CD14-positive monocyte (primary cell): ENCODE data around the gene HAPLN2. TPM values are rescaled to one million over a fixed set of nuclear protein-coding genes. Genes with fewer than 3 reads are reported as not detected.
A peak's percentile ranks its signal among the peaks of the same experiment; 100 is the strongest.

ENCODE experiments used
- DNase-seq, 3 donors: peaks; one replicate each; pipeline ENCODE4 v3.0.0-alpha.2; 2011 to 2022
- H2AFZ ChIP-seq: 2 replicates; pipeline ENCODE4 v1.6.0; 2012; ENCODE audit warnings: mild to moderate bottlenecking, low read depth, low read length, inconsistent platforms; ENCODE audit not compliant: insufficient read depth, poor library complexity, severe bottlenecking
- H3K27ac ChIP-seq, 2 donors: 1 replicate in 1 of 2; 2 replicates in 1 of 2; pipeline ENCODE4 v1.5.1; 2012 to 2013; ENCODE audit warnings: low read length in 2 of 2, control low read depth in 1 of 2, inconsistent platforms in 1 of 2, low read depth in 1 of 2, mild to moderate bottlenecking in 1 of 2
- H3K27me3 ChIP-seq, 2 donors: one replicate each; pipeline versions ENCODE4 v1.6.0 to v1.6.1; 2011 to 2013; ENCODE audit warnings: low read length in 2 of 2; ENCODE audit not compliant: control insufficient read depth in 2 of 2, insufficient read depth in 2 of 2
- H3K36me3 ChIP-seq, 2 donors: replicated peaks in 1 of 2; 1 replicate in 1 of 2; 2 replicates in 1 of 2; pipeline versions ENCODE4 v1.5.1 to v1.6.1; 2012 to 2013; ENCODE audit warnings: low read length in 2 of 2, control low read depth in 1 of 2, inconsistent platforms in 1 of 2, mild to moderate bottlenecking in 1 of 2; ENCODE audit not compliant: insufficient read depth in 2 of 2, control insufficient read depth in 1 of 2
- H3K4me1 ChIP-seq, 2 donors: 1 replicate in 1 of 2; 2 replicates in 1 of 2; pipeline versions ENCODE4 v1.5.1 to v1.6.1; 2012 to 2013; ENCODE audit warnings: low read length in 2 of 2, control low read depth in 1 of 2, inconsistent platforms in 1 of 2, mild to moderate bottlenecking in 1 of 2, moderate library complexity in 1 of 2; ENCODE audit not compliant: insufficient read depth in 2 of 2, control insufficient read depth in 1 of 2
- H3K4me2 ChIP-seq: replicated peaks from 2 replicates; pipeline ENCODE3; 2012; ENCODE audit warnings: low read length, moderate library complexity, mild to moderate bottlenecking; ENCODE audit not compliant: poor library complexity, severe bottlenecking; ENCODE audit errors: extremely low read depth
- H3K4me3 ChIP-seq, 3 experiments: fragments of 200-600 bp in 1 of 3; sonication (generic) in 1 of 3; replicated peaks in 1 of 3; 1 replicate in 2 of 3; 2 replicates in 1 of 3; pipeline ENCODE4 v1.5.1; 2011 to 2013; ENCODE audit warnings: low read length in 3 of 3, mild to moderate bottlenecking in 3 of 3, control low read depth in 2 of 3, low read depth in 2 of 3, inconsistent platforms in 1 of 3, moderate library complexity in 1 of 3
- H3K79me2 ChIP-seq: 2 replicates; pipeline ENCODE4 v1.6.0; 2012; ENCODE audit warnings: mild to moderate bottlenecking, control low read depth, inconsistent platforms, low read length, moderate library complexity; ENCODE audit not compliant: insufficient read depth
- H3K9ac ChIP-seq: 2 replicates; pipeline ENCODE4 v1.6.0; 2017; ENCODE audit warnings: low read length, mild to moderate bottlenecking; ENCODE audit not compliant: insufficient read depth, poor library complexity, severe bottlenecking
- H3K9me3 ChIP-seq, 2 donors: replicated peaks in 1 of 2; 1 replicate in 1 of 2; 2 replicates in 1 of 2; pipeline versions ENCODE4 v1.5.1 to v1.6.1; 2012 to 2013; ENCODE audit warnings: low read length in 2 of 2, control low read depth in 1 of 2; ENCODE audit not compliant: control insufficient read depth in 1 of 2, insufficient read depth in 1 of 2
- H4K20me1 ChIP-seq: 2 replicates; pipeline ENCODE4 v1.6.0; 2012; ENCODE audit warnings: mild to moderate bottlenecking, low read length, control low read depth, moderate library complexity; ENCODE audit not compliant: insufficient read depth
- H3K27ac Mint-ChIP-seq, 7 donors: one replicate each; pipeline ENCODE4 v1.8.0; 2020; ENCODE audit warnings: mild to moderate bottlenecking in 7 of 7, mixed read lengths in 7 of 7, moderate library complexity in 6 of 7, inconsistent platforms in 2 of 7
- H3K27me3 Mint-ChIP-seq, 3 donors: one replicate each; pipeline ENCODE4 v1.8.0; 2021 to 2022; ENCODE audit warnings: low read depth in 3 of 3, mild to moderate bottlenecking in 3 of 3, mixed read lengths in 3 of 3, moderate library complexity in 3 of 3, inconsistent platforms in 1 of 3
- H3K36me3 Mint-ChIP-seq, 2 donors: one replicate each; pipeline ENCODE4 v1.8.0; 2020; ENCODE audit warnings: mixed read lengths in 2 of 2, inconsistent platforms in 1 of 2, mild to moderate bottlenecking in 1 of 2
- H3K4me1 Mint-ChIP-seq: one replicate; pipeline ENCODE4 v1.8.0; 2020; ENCODE audit warnings: mild to moderate bottlenecking, mixed read lengths
- H3K4me3 Mint-ChIP-seq, 2 donors: one replicate each; pipeline ENCODE4 v1.8.0; 2020; ENCODE audit warnings: mild to moderate bottlenecking in 2 of 2, mixed read lengths in 2 of 2, moderate library complexity in 1 of 2
- H3K9me3 Mint-ChIP-seq, 7 donors: one replicate each; pipeline ENCODE4 v1.8.0; 2020 to 2022; ENCODE audit warnings: mixed read lengths in 7 of 7, mild to moderate bottlenecking in 6 of 7, moderate library complexity in 6 of 7, inconsistent platforms in 2 of 7
- WGBS: methylation state at CpG from one replicate; pipeline ENCODE4 v1.1.5; 2013; ENCODE audit warnings: missing lambda C conversion rate; ENCODE audit not compliant: insufficient coverage; 5-methylcytosine and 5-hydroxymethylcytosine counted together
- intact Hi-C, 2 donors: fragments of 100-400 bp; cut with micrococcal nuclease; formaldehyde crosslinking; loops; one replicate each; pipeline versions ENCODE4 v1.15.0 to v1.15.1; 2023
- polyA plus RNA-seq, 3 donors: library from polyadenylated mRNA; depleted of rRNA in 1 of 3; unstranded in 2 of 3; stranded (reverse) in 1 of 3; fragments of 300-500 nt in 2 of 3; fragments of >200 nt in 1 of 3; fragmentation: Illumina TruSeq in 2 of 3; gene quantifications; 1 replicate in 2 of 3; 2 replicates in 1 of 3; pipeline ENCODE4 v1.2.3, GENCODE V29; 2012 to 2021
- TF ChIP-seq, protein P1 (sequence below): fragments of 200-600 bp; IDR thresholded peaks from one replicate; pipeline ENCODE4 v1.8.0; 2022; ENCODE audit warnings: antibody characterized with exemption, mild to moderate bottlenecking

HAPLN2 gene
- polyA plus RNA-seq, 3 donors, result not detected

DNA sequence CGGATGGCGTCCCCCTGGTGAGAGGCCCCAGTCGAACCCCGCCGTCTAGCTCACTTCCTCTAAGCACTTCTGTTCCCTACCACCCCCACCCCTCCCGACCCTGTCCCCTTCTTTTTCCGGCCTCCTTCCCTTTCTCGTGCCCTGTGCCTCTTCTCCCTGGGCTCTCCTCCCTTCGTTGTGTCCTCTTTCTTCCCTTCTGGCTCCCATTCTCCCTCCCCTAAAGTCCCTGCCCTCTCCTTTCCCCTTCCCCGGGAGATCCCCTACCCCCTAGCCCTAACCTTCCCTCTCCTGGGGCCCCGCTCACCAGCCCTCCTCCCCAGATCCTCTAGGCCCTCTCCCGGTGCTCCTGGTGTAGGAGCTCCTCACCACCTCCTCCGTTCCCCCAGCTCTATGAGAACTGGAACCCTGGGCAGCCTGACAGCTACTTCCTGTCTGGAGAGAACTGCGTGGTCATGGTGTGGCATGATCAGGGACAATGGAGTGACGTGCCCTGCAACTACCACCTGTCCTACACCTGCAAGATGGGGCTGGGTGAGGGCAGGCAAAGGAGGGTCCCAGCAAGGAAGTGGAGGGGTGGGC is 38.6 kb downstream of the HAPLN2 start:
- peak overlapping the region; percentile 59 to 88 for H3K4me3 Mint-ChIP-seq
- H3K4me1 ChIP-seq, result peaks cover 53 to 56% of the 10 kb centered on the region in 2 donors

DNA sequence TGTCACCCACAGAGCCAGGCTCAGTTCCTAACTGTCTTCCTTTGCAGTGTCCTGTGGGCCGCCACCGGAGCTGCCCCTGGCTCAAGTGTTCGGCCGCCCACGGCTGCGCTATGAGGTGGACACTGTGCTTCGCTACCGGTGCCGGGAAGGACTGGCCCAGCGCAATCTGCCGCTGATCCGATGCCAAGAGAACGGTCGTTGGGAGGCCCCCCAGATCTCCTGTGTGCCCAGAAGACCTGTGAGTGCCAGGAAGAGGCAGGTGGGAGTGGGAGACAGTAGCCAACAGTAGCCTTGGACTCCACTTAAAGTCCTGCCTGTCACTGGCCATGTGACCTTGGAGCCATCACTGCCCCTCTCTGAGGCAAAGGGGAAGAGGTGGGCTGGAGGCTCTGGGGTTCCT is 39.3 kb downstream of the HAPLN2 start:
- Histone ChIP-seq H3K9me3 (peaks cover 0 to 15% of the 10 kb centered on the region in 2 donors), H3K4me2 (no peak overlapping the region), H3K9ac (no peak overlapping the region), H3K79me2 (no peaks in the 10 kb centered on the region), H3K27me3 (peaks cover 29 to 53% of the 10 kb centered on the region in 2 donors), H3K4me1 (peaks cover 60 to 63% of the 10 kb centered on the region in 2 donors), H4K20me1 (no peaks in the 10 kb centered on the region), H3K36me3 (no peaks in the 10 kb centered on the region), H3K4me3 (no peak overlapping the region), H2AFZ (no peak overlapping the region), H3K27ac (no peak overlapping the region)
- peaks cover 60% of the 10 kb centered on the region for H3K4me1 Mint-ChIP-seq
- 96% methylated on average over 14 of the region's 14 CpGs for WGBS
- intact Hi-C loops, result no loop called here
- H3K4me3 Mint-ChIP-seq, result peak overlapping the region in 1 of 2 donors; percentile 88
- H3K36me3 Mint-ChIP-seq, result peaks cover 0 to 3% of the 10 kb centered on the region in 2 donors
- peak overlapping the region in 2 of 7 donors; percentile 30 to 70 for H3K27ac Mint-ChIP-seq
- H3K27me3 Mint-ChIP-seq, result peaks cover 48 to 61% (median 57%) of the 10 kb centered on the region in 3 donors
- no peak for DNase-seq
- H3K9me3 Mint-ChIP-seq, result peaks cover 0 to 18% (median 7%) of the 10 kb centered on the region in 7 donors
- TF ChIP-seq, protein P1, sequence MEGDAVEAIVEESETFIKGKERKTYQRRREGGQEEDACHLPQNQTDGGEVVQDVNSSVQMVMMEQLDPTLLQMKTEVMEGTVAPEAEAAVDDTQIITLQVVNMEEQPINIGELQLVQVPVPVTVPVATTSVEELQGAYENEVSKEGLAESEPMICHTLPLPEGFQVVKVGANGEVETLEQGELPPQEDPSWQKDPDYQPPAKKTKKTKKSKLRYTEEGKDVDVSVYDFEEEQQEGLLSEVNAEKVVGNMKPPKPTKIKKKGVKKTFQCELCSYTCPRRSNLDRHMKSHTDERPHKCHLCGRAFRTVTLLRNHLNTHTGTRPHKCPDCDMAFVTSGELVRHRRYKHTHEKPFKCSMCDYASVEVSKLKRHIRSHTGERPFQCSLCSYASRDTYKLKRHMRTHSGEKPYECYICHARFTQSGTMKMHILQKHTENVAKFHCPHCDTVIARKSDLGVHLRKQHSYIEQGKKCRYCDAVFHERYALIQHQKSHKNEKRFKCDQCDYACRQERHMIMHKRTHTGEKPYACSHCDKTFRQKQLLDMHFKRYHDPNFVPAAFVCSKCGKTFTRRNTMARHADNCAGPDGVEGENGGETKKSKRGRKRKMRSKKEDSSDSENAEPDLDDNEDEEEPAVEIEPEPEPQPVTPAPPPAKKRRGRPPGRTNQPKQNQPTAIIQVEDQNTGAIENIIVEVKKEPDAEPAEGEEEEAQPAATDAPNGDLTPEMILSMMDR, result no peak

More for the DNA sequence above, 38.6 kb downstream of the HAPLN2 start:
- peaks cover 30 to 56% of the 10 kb centered on the region in 2 donors for H3K27me3 ChIP-seq
- H3K27ac ChIP-seq, result no peak overlapping the region
- peak in 2 of 3 donors; percentile 25 to 35 for DNase-seq
- peaks cover 0 to 3% of the 10 kb centered on the region in 2 donors for H3K36me3 Mint-ChIP-seq
- H3K4me3 ChIP-seq, result peak overlapping the region in 1 of 3 experiments; percentile 55
- TF ChIP-seq, protein P1, result peak; percentile 35
- H2AFZ ChIP-seq, result peak overlapping the region; percentile 52
- no peaks in the 10 kb centered on the region for H4K20me1 ChIP-seq
- H3K27me3 Mint-ChIP-seq, result peaks cover 49 to 66% (median 62%) of the 10 kb centered on the region in 3 donors
- peak overlapping the region; percentile 66 for H3K4me2 ChIP-seq
- H3K9me3 ChIP-seq, result peaks cover 0 to 15% of the 10 kb centered on the region in 2 donors
- H3K9me3 Mint-ChIP-seq, result peaks cover 0 to 18% (median 7%) of the 10 kb centered on the region in 7 donors
- H3K27ac Mint-ChIP-seq, result peak overlapping the region in 3 of 7 donors; percentile 13 to 46 (median 33)
- 2% methylated on average over 11 of the region's 15 CpGs for WGBS
- H3K9ac ChIP-seq, result no peak overlapping the region
- intact Hi-C loops, result loop anchor here in 1 of 2 donors (2.0 kb wide), 1 partner anchor 31 kb away; no protein-coding TSS in a partner anchor
- peaks cover 53% of the 10 kb centered on the region for H3K4me1 Mint-ChIP-seq
- no peaks in the 10 kb centered on the region for H3K36me3 ChIP-seq
- H3K79me2 ChIP-seq, result no peaks in the 10 kb centered on the region
